ENCODE data around the gene ZNF320. TPM values are rescaled to one million over a fixed set of nuclear protein-coding genes. Genes with fewer than 3 reads are reported as not detected.
A peak's percentile ranks its signal among the peaks of the same experiment; 100 is the strongest.
"Not testable (repeated sequence)": the region's sequence is repeated elsewhere in the genome, so short reads cannot be mapped to it uniquely, and the experiment has no call there.

Gene ZNF320
- total RNA-seq, 1 experiment from 2014 or later: 10.2 TPM

DNA sequence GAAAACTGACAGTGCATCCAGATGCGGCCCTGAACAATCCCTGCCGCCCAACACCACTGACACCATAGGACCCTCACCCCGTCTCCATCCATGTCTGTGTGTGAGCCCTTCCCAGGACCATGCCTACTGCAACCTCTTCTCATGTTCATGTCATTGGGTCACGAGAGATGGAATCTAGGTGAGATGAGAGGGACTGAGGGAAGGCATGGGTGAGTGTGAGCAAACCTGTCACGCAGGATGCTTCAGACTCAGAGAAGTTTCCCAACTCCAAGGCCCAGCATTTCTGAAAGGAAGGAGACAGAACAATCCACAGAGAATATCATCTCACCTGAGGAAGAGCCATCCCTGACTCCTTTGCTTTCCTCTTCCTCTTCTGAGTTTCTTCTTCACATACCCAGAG is 20.1 kb upstream of the ZNF320 start:
- H3K36me3 ChIP-seq (ENCODE audit: control insufficient read depth, insufficient read depth, low read length): no peaks in the 10 kb centered on the region
- CTCF ChIA-PET: no interaction called here
- DNase-seq (ENCODE audit: low read depth, low spot score) (no peak), ATAC-seq (no peak)
- no peaks in the 10 kb centered on the region for H3K9me3 ChIP-seq (ENCODE audit: control insufficient read depth, insufficient read depth, low read depth, low read length)
- in situ Hi-C loops (cut with HindIII; ENCODE audit: low pct_unique_long_range_greater_than_20kb, low sequenced_read_pairs): no loop called here
- H3K27ac ChIP-seq (ENCODE audit: low read length): no peak overlapping the region
- intact Hi-C loops (cut with micrococcal nuclease; ENCODE audit: unreplicated experiment): no loop called here
- TF ChIP-seq, protein P1, sequence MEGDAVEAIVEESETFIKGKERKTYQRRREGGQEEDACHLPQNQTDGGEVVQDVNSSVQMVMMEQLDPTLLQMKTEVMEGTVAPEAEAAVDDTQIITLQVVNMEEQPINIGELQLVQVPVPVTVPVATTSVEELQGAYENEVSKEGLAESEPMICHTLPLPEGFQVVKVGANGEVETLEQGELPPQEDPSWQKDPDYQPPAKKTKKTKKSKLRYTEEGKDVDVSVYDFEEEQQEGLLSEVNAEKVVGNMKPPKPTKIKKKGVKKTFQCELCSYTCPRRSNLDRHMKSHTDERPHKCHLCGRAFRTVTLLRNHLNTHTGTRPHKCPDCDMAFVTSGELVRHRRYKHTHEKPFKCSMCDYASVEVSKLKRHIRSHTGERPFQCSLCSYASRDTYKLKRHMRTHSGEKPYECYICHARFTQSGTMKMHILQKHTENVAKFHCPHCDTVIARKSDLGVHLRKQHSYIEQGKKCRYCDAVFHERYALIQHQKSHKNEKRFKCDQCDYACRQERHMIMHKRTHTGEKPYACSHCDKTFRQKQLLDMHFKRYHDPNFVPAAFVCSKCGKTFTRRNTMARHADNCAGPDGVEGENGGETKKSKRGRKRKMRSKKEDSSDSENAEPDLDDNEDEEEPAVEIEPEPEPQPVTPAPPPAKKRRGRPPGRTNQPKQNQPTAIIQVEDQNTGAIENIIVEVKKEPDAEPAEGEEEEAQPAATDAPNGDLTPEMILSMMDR (IDR thresholded peaks at IDR 0.05): no peak
- POLR2A ChIA-PET: interaction anchor here (0.6 kb wide), 1 partner anchor 73 kb away, joined by 3 read pairs; no protein-coding TSS in a partner anchor
- H3K4me3 ChIP-seq (ENCODE audit: low read depth in 2 of 2, low read length in 2 of 2): no peak overlapping the region
- no peaks in the 10 kb centered on the region for H3K27me3 ChIP-seq (ENCODE audit: control insufficient read depth, insufficient read depth, low read length)
- no peaks in the 10 kb centered on the region for H3K4me1 ChIP-seq (ENCODE audit: control insufficient read depth, insufficient read depth, low read length)
- BruUV-seq (replicated peaks): TSS peak; percentile 22

DNA sequence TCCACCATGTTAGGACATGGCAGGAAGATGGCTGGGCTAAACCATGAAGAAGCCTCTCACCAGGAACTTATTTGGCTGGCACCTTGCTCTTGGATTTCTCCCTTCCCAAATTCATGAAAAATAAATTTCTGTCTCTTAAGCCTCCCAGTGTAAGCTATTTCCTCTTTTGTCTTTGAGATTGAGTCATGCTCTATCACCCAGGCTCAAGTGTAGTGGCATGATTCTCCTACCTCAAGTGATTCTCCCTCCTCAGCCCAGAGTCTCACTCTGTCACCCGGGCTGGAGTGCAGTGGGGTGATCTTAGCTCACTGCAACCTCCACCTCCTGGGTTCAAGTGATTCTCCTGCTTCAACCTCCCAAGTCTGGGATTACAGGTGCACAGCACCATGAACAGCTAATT is 13.2 kb upstream of the ZNF320 start:
- ATAC-seq: no peak
- Histone ChIP-seq H3K36me3 (ENCODE audit: control insufficient read depth, insufficient read depth, low read length) (peaks cover 3% of the 10 kb centered on the region; the same call in 1 of the 2 replicates), H3K27me3 (ENCODE audit: control insufficient read depth, insufficient read depth, low read length) (no peaks in the 10 kb centered on the region), H3K4me1 (ENCODE audit: control insufficient read depth, insufficient read depth, low read length) (no peaks in the 10 kb centered on the region), H3K4me3 (ENCODE audit: low read depth in 2 of 2, low read length in 2 of 2) (no peak overlapping the region), H3K27ac (ENCODE audit: low read length) (no peak overlapping the region), H3K9me3 (ENCODE audit: control insufficient read depth, insufficient read depth, low read depth, low read length) (no peaks in the 10 kb centered on the region)
- ChIA-PET CTCF (no interaction called here), POLR2A (no interaction called here)
- in situ Hi-C loops (cut with HindIII; ENCODE audit: low pct_unique_long_range_greater_than_20kb, low sequenced_read_pairs): no loop called here
- no peak for DNase-seq (ENCODE audit: low read depth, low spot score)
- intact Hi-C loops (cut with micrococcal nuclease; ENCODE audit: unreplicated experiment): no loop called here
- TF ChIP-seq POLR2AphosphoS5 (IDR thresholded peaks at IDR 0.05; ENCODE audit: low read depth, low read length) (no peak), TCF7L2 (IDR thresholded peaks at IDR 0.05; ENCODE audit: low read depth, low read length) (no peak)
- TF ChIP-seq, protein P2, sequence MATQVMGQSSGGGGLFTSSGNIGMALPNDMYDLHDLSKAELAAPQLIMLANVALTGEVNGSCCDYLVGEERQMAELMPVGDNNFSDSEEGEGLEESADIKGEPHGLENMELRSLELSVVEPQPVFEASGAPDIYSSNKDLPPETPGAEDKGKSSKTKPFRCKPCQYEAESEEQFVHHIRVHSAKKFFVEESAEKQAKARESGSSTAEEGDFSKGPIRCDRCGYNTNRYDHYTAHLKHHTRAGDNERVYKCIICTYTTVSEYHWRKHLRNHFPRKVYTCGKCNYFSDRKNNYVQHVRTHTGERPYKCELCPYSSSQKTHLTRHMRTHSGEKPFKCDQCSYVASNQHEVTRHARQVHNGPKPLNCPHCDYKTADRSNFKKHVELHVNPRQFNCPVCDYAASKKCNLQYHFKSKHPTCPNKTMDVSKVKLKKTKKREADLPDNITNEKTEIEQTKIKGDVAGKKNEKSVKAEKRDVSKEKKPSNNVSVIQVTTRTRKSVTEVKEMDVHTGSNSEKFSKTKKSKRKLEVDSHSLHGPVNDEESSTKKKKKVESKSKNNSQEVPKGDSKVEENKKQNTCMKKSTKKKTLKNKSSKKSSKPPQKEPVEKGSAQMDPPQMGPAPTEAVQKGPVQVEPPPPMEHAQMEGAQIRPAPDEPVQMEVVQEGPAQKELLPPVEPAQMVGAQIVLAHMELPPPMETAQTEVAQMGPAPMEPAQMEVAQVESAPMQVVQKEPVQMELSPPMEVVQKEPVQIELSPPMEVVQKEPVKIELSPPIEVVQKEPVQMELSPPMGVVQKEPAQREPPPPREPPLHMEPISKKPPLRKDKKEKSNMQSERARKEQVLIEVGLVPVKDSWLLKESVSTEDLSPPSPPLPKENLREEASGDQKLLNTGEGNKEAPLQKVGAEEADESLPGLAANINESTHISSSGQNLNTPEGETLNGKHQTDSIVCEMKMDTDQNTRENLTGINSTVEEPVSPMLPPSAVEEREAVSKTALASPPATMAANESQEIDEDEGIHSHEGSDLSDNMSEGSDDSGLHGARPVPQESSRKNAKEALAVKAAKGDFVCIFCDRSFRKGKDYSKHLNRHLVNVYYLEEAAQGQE (IDR thresholded peaks at IDR 0.05; ENCODE audit: insufficient read depth in 1 of 2, low read depth in 2 of 2, low read length in 1 of 2): no peak
- BruUV-seq (replicated peaks): no TSS peak

DNA sequence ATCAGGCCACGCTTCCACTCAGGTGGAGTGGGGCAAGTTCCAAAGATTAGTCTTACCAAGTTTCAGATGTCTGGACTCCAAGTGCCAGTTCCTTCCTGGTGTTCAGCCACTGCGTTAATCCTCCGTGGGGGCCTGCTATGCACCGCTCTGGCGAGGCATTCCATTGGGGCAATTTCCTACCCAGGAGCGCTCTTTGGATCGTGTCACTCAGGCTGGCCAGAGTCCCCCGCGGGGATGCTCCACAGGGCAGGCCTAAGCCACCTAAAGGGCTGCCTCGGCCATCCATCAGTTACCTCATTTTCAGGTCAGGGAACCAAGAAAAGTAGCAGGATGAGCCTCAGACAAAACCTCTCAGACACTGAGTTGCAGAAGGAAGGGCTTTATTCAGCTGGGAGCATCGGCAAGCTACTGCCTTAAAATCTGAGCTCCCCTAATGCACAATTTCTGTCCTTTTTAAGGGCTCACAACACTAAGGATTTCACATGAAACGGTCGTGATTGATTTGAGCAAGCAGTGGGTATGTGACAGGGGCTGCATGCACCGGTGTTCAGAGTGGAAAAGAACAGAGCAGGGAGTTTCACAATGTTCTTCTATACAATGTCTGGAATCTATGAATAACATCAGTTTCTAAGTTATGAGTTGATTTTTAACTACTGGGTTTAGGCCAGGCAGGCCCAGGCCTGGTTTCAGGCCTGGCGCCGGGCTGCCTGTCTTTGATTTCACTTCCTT is 6.8 kb upstream of the ZNF320 start:
- H3K36me3 ChIP-seq (ENCODE audit: control insufficient read depth, insufficient read depth, low read length); BruUV-seq (replicated peaks): not testable (repeated sequence)

More for the DNA sequence above, 6.8 kb upstream of the ZNF320 start:
- H3K27me3 ChIP-seq (ENCODE audit: control insufficient read depth, insufficient read depth, low read length); intact Hi-C loops (cut with micrococcal nuclease; ENCODE audit: unreplicated experiment); CTCF ChIA-PET; DNase-seq (ENCODE audit: low read depth, low spot score); in situ Hi-C loops (cut with HindIII; ENCODE audit: low pct_unique_long_range_greater_than_20kb, low sequenced_read_pairs); H3K27ac ChIP-seq (ENCODE audit: low read length); POLR2A ChIA-PET; ATAC-seq; H3K9me3 ChIP-seq (ENCODE audit: control insufficient read depth, insufficient read depth, low read depth, low read length); H3K4me1 ChIP-seq (ENCODE audit: control insufficient read depth, insufficient read depth, low read length); H3K4me3 ChIP-seq (ENCODE audit: low read depth in 2 of 2, low read length in 2 of 2): not testable (repeated sequence)

Data from Panc1 (cell line).